ENCODE measurements around the gene FGD4.

The FGD4 gene

GRCh38 chr12:32681272-32681671 is 281.9 kb downstream of the FGD4 start:
- no peak for DNase-seq (ENCODE audit: low spot score)

- DNase-seq (ENCODE audit: low spot score), result no peak
Measured at GRCh38 chr12:32686340-32686739, 287.0 kb downstream of the FGD4 start.

GRCh38 chr12:32688786-32689185 is 289.4 kb downstream of the FGD4 start:
- no peak for DNase-seq (ENCODE audit: low spot score)

GRCh38 chr12:32690927-32691326 is 291.6 kb downstream of the FGD4 start:
- no peak for DNase-seq (ENCODE audit: low spot score)

- DNase-seq (ENCODE audit: low spot score), result no peak
Measured at GRCh38 chr12:32692358-32692757, 293.0 kb downstream of the FGD4 start.

- no peak for DNase-seq (ENCODE audit: low spot score)
Measured at GRCh38 chr12:32693036-32693435, 293.7 kb downstream of the FGD4 start.

All from globus pallidus (tissue), 1 donor.